ENCODE results near the gene TBX15. TPM values are rescaled to one million over a fixed set of nuclear protein-coding genes. Genes with fewer than 3 reads are reported as not detected.
A peak's percentile ranks its signal among the peaks of the same experiment; 100 is the strongest.

Gene TBX15
- total RNA-seq, 1 donor, result under 0.01 TPM

- TF ChIP-seq CTCF (IDR thresholded peaks at IDR 0.05; ENCODE audit: insufficient read depth, low read depth, low read length), result no peak
Observed at GRCh38 chr1:118990513-118991152, 2.5 kb upstream of the TBX15 start.

GRCh38 chr1:118989878-118990378 lies 1.8 kb upstream of the TBX15 start:
- DNase-seq (ENCODE audit: low read depth), result no peak
- no peak overlapping the region for H3K4me3 ChIP-seq (ENCODE audit: low read depth, low read length)
- no peak for TF ChIP-seq CTCF (IDR thresholded peaks at IDR 0.05; ENCODE audit: insufficient read depth, low read depth, low read length)

More at GRCh38 chr1:118990513-118991152, 2.5 kb upstream of the TBX15 start:
- H3K4me3 ChIP-seq (ENCODE audit: low read depth, low read length), result no peak overlapping the region
- DNase-seq (ENCODE audit: low read depth), result no peak

- no peak for TF ChIP-seq CTCF (IDR thresholded peaks at IDR 0.05; ENCODE audit: insufficient read depth, low read depth, low read length)
- no peak for DNase-seq (ENCODE audit: low read depth)
- no peak overlapping the region for H3K4me3 ChIP-seq (ENCODE audit: low read depth, low read length)
Observed at GRCh38 chr1:118989006-118989815, 1.1 kb upstream of the TBX15 start.

- no peak for TF ChIP-seq CTCF (IDR thresholded peaks at IDR 0.05; ENCODE audit: insufficient read depth, low read depth, low read length)
- no peak for DNase-seq (ENCODE audit: low read depth)
- peak overlapping the region; percentile 40 for H3K4me3 ChIP-seq (ENCODE audit: low read depth, low read length)
Observed at GRCh38 chr1:118987468-118988185, 516 bp downstream of the TBX15 start.

- H3K4me3 ChIP-seq (ENCODE audit: low read depth, low read length), result peak overlapping the region; percentile 40
- TF ChIP-seq CTCF (IDR thresholded peaks at IDR 0.05; ENCODE audit: insufficient read depth, low read depth, low read length), result no peak
- no peak for DNase-seq (ENCODE audit: low read depth)
Observed at GRCh38 chr1:118986555-118987467, 1.3 kb downstream of the TBX15 start.

Measured in fibroblast of villous mesenchyme (primary cell).